Fibroblast of skin of left biceps (primary cell): ENCODE results near the gene TCOF1.

Experiments used
- DNase-seq, 2 experiments: peaks; one replicate each; pipeline ENCODE4 v3.0.0-alpha.2; 2013; ENCODE audit warnings: low read depth in 2 of 2

Gene TCOF1

GRCh38 chr5:150389531-150390266 is 32.2 kb downstream of the TCOF1 start:
- no peak for DNase-seq

GRCh38 chr5:150391064-150391834 is 33.8 kb downstream of the TCOF1 start:
- DNase-seq: no peak

DNA sequence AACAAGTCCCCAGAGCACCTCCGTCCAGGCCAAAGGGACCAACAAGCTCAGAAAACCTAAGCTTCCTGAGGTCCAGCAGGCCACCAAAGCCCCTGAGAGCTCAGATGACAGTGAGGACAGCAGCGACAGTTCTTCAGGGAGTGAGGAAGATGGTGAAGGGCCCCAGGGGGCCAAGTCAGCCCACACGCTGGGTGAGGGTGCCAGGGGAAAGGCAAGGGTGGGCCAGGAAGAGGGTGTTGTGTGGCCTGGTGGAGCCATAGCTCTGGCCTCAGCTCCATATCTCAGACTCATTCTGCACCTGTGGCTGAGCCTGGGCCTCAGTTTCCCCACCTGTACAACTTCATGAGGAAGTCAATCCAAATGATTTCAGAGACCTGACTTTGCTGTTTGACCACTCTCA is 34.5 kb downstream of the TCOF1 start:
- DNase-seq: no peak

- DNase-seq: no peak
Measured at GRCh38 chr5:150392680-150393079, 35.2 kb downstream of the TCOF1 start.

DNA sequence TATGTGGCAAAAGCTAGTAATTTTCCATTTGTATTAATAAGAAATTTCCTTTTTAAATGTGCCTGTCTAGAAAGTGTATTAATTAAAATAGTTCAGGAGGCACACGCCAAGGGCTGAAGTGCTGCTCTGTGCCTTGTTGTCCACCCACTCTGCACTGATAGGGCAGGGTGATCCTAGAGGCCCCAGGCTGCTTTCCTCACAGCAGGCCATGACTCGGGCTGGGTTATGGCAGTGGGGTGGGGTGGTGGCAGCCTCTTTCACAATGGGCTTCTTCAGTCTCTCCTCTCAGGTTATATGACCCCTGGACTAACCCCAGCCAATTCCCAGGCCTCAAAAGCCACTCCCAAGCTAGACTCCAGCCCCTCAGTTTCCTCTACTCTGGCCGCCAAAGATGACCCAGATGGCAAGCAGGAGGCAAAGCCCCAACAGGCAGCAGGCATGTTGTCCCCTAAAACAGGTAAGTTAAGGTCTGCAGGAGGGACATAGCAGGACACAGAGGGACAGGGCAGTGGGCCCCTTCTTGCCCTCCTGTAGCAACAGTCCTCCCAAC is 35.7 kb downstream of the TCOF1 start:
- DNase-seq: no peak

DNA sequence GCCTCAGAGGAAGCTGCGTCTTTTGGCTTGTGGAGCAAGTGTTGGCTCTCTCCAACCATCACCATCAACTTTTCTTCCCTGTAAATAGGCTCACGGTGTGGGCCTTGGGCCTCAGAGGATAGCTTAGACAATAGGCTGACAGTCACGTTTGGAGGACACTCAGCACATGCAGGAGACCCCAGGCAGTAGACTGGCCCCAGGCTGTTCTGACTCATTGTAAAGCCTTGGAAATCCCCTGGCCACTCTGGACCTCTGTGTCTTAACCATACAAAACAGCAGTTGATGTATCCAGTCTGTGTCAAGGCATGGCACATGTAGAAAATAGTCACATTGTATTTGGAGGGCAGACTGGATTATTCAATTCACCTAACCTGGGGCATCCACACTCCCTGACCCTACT is 36.6 kb downstream of the TCOF1 start:
- no peak for DNase-seq

DNA sequence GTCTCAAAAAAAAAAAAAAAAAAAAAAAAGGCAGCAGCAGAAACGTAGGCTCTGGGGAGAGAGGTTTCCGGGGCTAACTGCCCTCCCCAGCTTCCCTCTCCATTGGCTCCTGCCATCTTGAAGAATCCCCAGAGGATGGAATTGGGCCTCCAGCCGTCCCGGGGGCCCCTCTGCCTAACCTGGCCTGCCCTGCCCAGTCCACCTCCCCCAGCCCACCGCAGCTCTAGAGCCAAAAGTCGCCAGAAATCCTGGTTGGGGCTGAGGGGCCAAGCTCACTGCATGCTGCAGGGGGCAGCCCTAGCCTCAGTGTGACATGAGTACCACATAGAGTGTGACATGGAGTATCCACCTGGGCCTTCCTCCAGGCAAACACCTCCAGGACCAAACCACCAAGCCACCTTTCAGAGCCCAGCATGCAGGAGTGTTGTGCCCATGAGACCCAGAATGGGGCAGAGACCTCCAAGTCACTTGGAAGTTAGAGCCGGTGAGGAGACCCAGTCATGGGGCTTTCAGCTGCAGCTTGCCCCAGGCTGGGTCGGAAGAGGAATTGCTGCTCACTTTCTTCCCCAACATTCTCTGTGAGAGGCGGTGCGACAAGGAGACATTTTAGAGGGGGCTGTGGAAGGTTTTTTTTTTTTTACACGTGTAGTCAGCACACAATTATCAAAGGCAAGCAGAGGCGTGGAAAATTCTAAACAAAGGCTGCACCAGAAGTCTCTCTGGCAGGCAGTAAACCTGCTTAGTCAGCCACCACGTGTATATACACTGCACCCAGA is 37.6 kb downstream of the TCOF1 start:
- no peak for DNase-seq

GRCh38 chr5:150395688-150395975 is 38.1 kb downstream of the TCOF1 start:
- DNase-seq: no peak

DNA sequence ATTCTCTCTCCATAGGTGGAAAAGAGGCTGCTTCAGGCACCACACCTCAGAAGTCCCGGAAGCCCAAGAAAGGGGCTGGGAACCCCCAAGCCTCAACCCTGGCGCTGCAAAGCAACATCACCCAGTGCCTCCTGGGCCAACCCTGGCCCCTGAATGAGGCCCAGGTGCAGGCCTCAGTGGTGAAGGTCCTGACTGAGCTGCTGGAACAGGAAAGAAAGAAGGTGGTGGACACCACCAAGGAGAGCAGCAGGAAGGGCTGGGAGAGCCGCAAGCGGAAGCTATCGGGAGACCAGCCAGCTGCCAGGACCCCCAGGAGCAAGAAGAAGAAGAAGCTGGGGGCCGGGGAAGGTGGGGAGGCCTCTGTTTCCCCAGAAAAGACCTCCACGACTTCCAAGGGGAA is 38.8 kb downstream of the TCOF1 start:
- no peak for DNase-seq

- DNase-seq: no peak
Measured at GRCh38 chr5:150397146-150397781, 39.8 kb downstream of the TCOF1 start.

- no peak for DNase-seq
Measured at GRCh38 chr5:150397782-150398721, 40.6 kb downstream of the TCOF1 start.

DNA sequence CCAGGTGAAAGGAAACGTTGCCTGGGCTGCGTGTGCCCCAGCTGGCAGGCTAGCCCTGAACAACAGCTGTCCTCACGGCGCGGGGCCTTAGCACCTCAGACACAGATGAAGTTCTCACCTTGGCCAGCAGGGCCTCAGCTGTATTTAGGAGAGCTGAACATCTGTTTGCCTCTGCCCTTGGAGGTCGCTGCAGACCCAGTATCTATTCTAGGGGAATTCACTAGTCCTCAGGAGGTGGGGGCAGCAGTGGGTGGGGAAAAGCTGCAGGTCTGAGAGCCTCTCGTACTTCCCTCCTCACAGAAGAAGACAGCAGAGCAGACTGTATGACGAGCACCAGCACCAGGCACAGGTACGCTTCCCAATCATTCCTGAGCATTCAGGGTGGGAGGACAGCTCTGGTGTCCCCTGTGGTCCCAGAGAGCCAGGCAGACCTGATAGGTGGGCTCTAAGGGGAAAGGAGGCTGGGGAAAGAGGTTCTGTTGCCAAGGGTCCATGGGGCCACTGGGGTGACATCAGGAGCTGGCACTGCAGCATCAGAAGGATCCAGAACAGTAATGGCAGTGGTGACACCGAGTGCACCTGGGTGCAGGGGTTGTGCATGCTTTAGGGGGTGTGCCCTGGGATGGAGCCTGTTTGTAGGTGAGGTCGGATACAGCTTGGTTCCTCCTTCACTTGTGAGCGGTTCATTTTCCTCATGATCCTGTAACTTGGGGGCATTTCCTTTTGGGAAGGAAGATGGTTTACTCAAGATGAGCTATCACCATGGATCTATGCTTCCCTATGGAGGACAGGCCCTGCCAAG is 41.4 kb downstream of the TCOF1 start:
- no peak for DNase-seq

- no peak for DNase-seq
Measured at GRCh38 chr5:150399524-150400211, 42.2 kb downstream of the TCOF1 start.

- DNase-seq: no peak
Measured at GRCh38 chr5:150400316-150401075, 43.0 kb downstream of the TCOF1 start.

GRCh38 chr5:150401076-150401375 is 43.5 kb downstream of the TCOF1 start:
- DNase-seq: no peak

- no peak for DNase-seq
Measured at GRCh38 chr5:150401376-150402228, 44.1 kb downstream of the TCOF1 start.

DNA sequence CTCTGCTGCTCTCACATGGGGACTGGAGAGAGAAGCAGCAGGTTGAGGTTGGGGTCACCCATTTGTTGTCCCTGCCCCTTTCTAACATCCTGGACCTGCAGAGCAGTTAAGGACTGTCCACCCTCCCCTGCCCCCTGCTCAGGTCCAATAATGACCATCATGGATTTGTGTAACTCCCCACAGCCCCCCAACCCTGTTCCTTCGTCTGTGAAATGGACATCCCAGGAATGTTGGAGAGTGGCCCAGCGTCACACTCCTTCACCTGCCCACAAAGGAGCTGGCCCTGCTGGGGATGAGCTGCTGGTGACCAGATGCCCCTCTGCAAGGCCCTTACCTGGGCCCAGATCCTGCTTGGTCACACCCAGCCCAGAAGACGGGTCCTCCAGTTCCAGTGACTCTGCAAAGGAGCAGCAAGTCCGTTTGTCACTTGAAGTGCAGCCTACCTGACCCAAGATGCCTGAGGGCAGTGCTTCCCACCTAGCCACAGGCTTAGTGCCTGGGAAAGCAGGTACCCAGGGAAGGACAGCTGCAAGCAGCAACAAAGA is 44.8 kb downstream of the TCOF1 start:
- no peak for DNase-seq

GRCh38 chr5:150402901-150403342 is 45.4 kb downstream of the TCOF1 start:
- no peak for DNase-seq
